ENCODE data around the gene SPSB4.
A peak's percentile ranks its signal among the peaks of the same experiment; 100 is the strongest.
"Not testable (repeated sequence)": the region's sequence is repeated elsewhere in the genome, so short reads cannot be mapped to it uniquely, and the experiment has no call there.

Gene SPSB4

GRCh38 chr3:141050576-141051442 is at the start of gene SPSB4:
SPSB4 (plus strand) TSS chr3:141051347; CDS start chr3:141066105, 14,758 bp downstream.
- peak within 1 kb of the TSS; percentile 90 for H3K4me3 ChIP-seq (ENCODE audit: low read depth, low read length)
- H3K4me1 ChIP-seq (ENCODE audit: control insufficient read depth, insufficient read depth, low read length): peaks cover 13% of the 10 kb centered on the region
- H3K9ac ChIP-seq (ENCODE audit: low read depth, low read length): peak within 1 kb of the TSS; percentile 67
- H3K36me3 ChIP-seq (ENCODE audit: control insufficient read depth, insufficient read depth, low read length): no peaks in the 10 kb centered on the region
- peaks cover 56% of the 10 kb centered on the region for H3K27me3 ChIP-seq (ENCODE audit: control insufficient read depth, insufficient read depth, low read length)
- peak within 1 kb of the TSS; percentile 59 for H3K27ac ChIP-seq (ENCODE audit: low read depth, low read length)
- no peaks in the 10 kb centered on the region for H3K9me3 ChIP-seq (ENCODE audit: control insufficient read depth, insufficient read depth, low read length)

GRCh38 chr3:141006344-141006743 is 44.8 kb upstream of the SPSB4 start:
- Histone ChIP-seq H3K36me3 (ENCODE audit: control insufficient read depth, insufficient read depth, low read length) (no peaks in the 10 kb centered on the region), H3K27ac (ENCODE audit: low read depth, low read length) (no peak overlapping the region), H3K27me3 (ENCODE audit: control insufficient read depth, insufficient read depth, low read length) (no peaks in the 10 kb centered on the region), H3K4me1 (ENCODE audit: control insufficient read depth, insufficient read depth, low read length) (no peaks in the 10 kb centered on the region), H3K9me3 (ENCODE audit: control insufficient read depth, insufficient read depth, low read length) (no peaks in the 10 kb centered on the region), H3K9ac (ENCODE audit: low read depth, low read length) (no peak overlapping the region), H3K4me3 (ENCODE audit: low read depth, low read length) (no peak overlapping the region)

- Histone ChIP-seq H3K36me3 (ENCODE audit: control insufficient read depth, insufficient read depth, low read length) (no peaks in the 10 kb centered on the region), H3K4me1 (ENCODE audit: control insufficient read depth, insufficient read depth, low read length) (peaks cover 15% of the 10 kb centered on the region), H3K27ac (ENCODE audit: low read depth, low read length) (no peak overlapping the region), H3K27me3 (ENCODE audit: control insufficient read depth, insufficient read depth, low read length) (no peaks in the 10 kb centered on the region), H3K9ac (ENCODE audit: low read depth, low read length) (no peak overlapping the region), H3K4me3 (ENCODE audit: low read depth, low read length) (no peak overlapping the region), H3K9me3 (ENCODE audit: control insufficient read depth, insufficient read depth, low read length) (no peaks in the 10 kb centered on the region)
Measured at GRCh38 chr3:141009496-141009895, 41.7 kb upstream of the SPSB4 start.

- Histone ChIP-seq H3K4me3 (ENCODE audit: low read depth, low read length) (no peak overlapping the region), H3K27me3 (ENCODE audit: control insufficient read depth, insufficient read depth, low read length) (no peaks in the 10 kb centered on the region), H3K27ac (ENCODE audit: low read depth, low read length) (no peak overlapping the region), H3K4me1 (ENCODE audit: control insufficient read depth, insufficient read depth, low read length) (peaks cover 22% of the 10 kb centered on the region), H3K36me3 (ENCODE audit: control insufficient read depth, insufficient read depth, low read length) (no peaks in the 10 kb centered on the region), H3K9me3 (ENCODE audit: control insufficient read depth, insufficient read depth, low read length) (no peaks in the 10 kb centered on the region), H3K9ac (ENCODE audit: low read depth, low read length) (no peak overlapping the region)
Measured at GRCh38 chr3:141011232-141011996, 39.7 kb upstream of the SPSB4 start.

GRCh38 chr3:141011997-141012262 is 39.2 kb upstream of the SPSB4 start:
- no peak overlapping the region for H3K4me3 ChIP-seq (ENCODE audit: low read depth, low read length)
- H3K27ac ChIP-seq (ENCODE audit: low read depth, low read length): no peak overlapping the region
- no peak overlapping the region for H3K9ac ChIP-seq (ENCODE audit: low read depth, low read length)
- H3K27me3 ChIP-seq (ENCODE audit: control insufficient read depth, insufficient read depth, low read length): no peaks in the 10 kb centered on the region
- H3K36me3 ChIP-seq (ENCODE audit: control insufficient read depth, insufficient read depth, low read length): no peaks in the 10 kb centered on the region
- no peaks in the 10 kb centered on the region for H3K9me3 ChIP-seq (ENCODE audit: control insufficient read depth, insufficient read depth, low read length)
- peaks cover 22% of the 10 kb centered on the region for H3K4me1 ChIP-seq (ENCODE audit: control insufficient read depth, insufficient read depth, low read length)

- H3K27me3 ChIP-seq (ENCODE audit: control insufficient read depth, insufficient read depth, low read length): no peaks in the 10 kb centered on the region
Measured at GRCh38 chr3:141012571-141012970, 38.6 kb upstream of the SPSB4 start.

GRCh38 chr3:141015481-141015880 is 35.7 kb upstream of the SPSB4 start:
- H3K27ac ChIP-seq (ENCODE audit: low read depth, low read length): no peak overlapping the region
- no peak overlapping the region for H3K4me3 ChIP-seq (ENCODE audit: low read depth, low read length)
- no peaks in the 10 kb centered on the region for H3K9me3 ChIP-seq (ENCODE audit: control insufficient read depth, insufficient read depth, low read length)
- H3K9ac ChIP-seq (ENCODE audit: low read depth, low read length): no peak overlapping the region
- no peaks in the 10 kb centered on the region for H3K36me3 ChIP-seq (ENCODE audit: control insufficient read depth, insufficient read depth, low read length)
- no peaks in the 10 kb centered on the region for H3K27me3 ChIP-seq (ENCODE audit: control insufficient read depth, insufficient read depth, low read length)
- peaks cover 22% of the 10 kb centered on the region for H3K4me1 ChIP-seq (ENCODE audit: control insufficient read depth, insufficient read depth, low read length)

More at GRCh38 chr3:141012571-141012970, 38.6 kb upstream of the SPSB4 start:
- Histone ChIP-seq H3K9ac (ENCODE audit: low read depth, low read length) (no peak overlapping the region), H3K4me1 (ENCODE audit: control insufficient read depth, insufficient read depth, low read length) (peaks cover 22% of the 10 kb centered on the region), H3K4me3 (ENCODE audit: low read depth, low read length) (no peak overlapping the region), H3K36me3 (ENCODE audit: control insufficient read depth, insufficient read depth, low read length) (no peaks in the 10 kb centered on the region), H3K9me3 (ENCODE audit: control insufficient read depth, insufficient read depth, low read length) (no peaks in the 10 kb centered on the region), H3K27ac (ENCODE audit: low read depth, low read length) (peak overlapping the region; percentile 5)

GRCh38 chr3:141017366-141018322 is 33.5 kb upstream of the SPSB4 start:
- H3K36me3 ChIP-seq (ENCODE audit: control insufficient read depth, insufficient read depth, low read length); H3K27ac ChIP-seq (ENCODE audit: low read depth, low read length); H3K9ac ChIP-seq (ENCODE audit: low read depth, low read length); H3K9me3 ChIP-seq (ENCODE audit: control insufficient read depth, insufficient read depth, low read length); H3K4me3 ChIP-seq (ENCODE audit: low read depth, low read length); H3K27me3 ChIP-seq (ENCODE audit: control insufficient read depth, insufficient read depth, low read length): not testable (repeated sequence)
- H3K4me1 ChIP-seq (ENCODE audit: control insufficient read depth, insufficient read depth, low read length): peaks cover 11% of the 10 kb centered on the region; the same call in 1 of the 2 replicates

- Histone ChIP-seq H3K9ac (ENCODE audit: low read depth, low read length) (no peak overlapping the region), H3K27ac (ENCODE audit: low read depth, low read length) (no peak overlapping the region)
Measured at GRCh38 chr3:141019244-141019643, 31.9 kb upstream of the SPSB4 start.

GRCh38 chr3:141020143-141020830 is 30.9 kb upstream of the SPSB4 start:
- H3K27me3 ChIP-seq (ENCODE audit: control insufficient read depth, insufficient read depth, low read length): no peaks in the 10 kb centered on the region
- H3K27ac ChIP-seq (ENCODE audit: low read depth, low read length): no peak overlapping the region
- no peak overlapping the region for H3K4me3 ChIP-seq (ENCODE audit: low read depth, low read length)
- H3K36me3 ChIP-seq (ENCODE audit: control insufficient read depth, insufficient read depth, low read length): no peaks in the 10 kb centered on the region
- H3K4me1 ChIP-seq (ENCODE audit: control insufficient read depth, insufficient read depth, low read length): peaks cover 8% of the 10 kb centered on the region; the same call in 1 of the 2 replicates
- H3K9ac ChIP-seq (ENCODE audit: low read depth, low read length): no peak overlapping the region
- H3K9me3 ChIP-seq (ENCODE audit: control insufficient read depth, insufficient read depth, low read length): no peaks in the 10 kb centered on the region

More at GRCh38 chr3:141019244-141019643, 31.9 kb upstream of the SPSB4 start:
- Histone ChIP-seq H3K4me3 (ENCODE audit: low read depth, low read length) (no peak overlapping the region), H3K9me3 (ENCODE audit: control insufficient read depth, insufficient read depth, low read length) (no peaks in the 10 kb centered on the region), H3K36me3 (ENCODE audit: control insufficient read depth, insufficient read depth, low read length) (no peaks in the 10 kb centered on the region), H3K27me3 (ENCODE audit: control insufficient read depth, insufficient read depth, low read length) (no peaks in the 10 kb centered on the region), H3K4me1 (ENCODE audit: control insufficient read depth, insufficient read depth, low read length) (peaks cover 8% of the 10 kb centered on the region; the same call in 1 of the 2 replicates)

All from HUES48 (cell line).